GM12864 (cell line): Measurements from ENCODE around the gene ALPK3.

ENCODE experiments used
- DNase-seq: peaks from one replicate; pipeline ENCODE4 v3.0.0-alpha.2; 2011; ENCODE audit warnings: low read depth
- H3K4me3 ChIP-seq: 2 replicates; pipeline ENCODE4 v1.5.1; 2011; ENCODE audit warnings: mild to moderate bottlenecking, low read depth, low read length, control low read depth
- TF ChIP-seq, protein P1 (sequence below): IDR thresholded peaks from 2 replicates; pipeline ENCODE4 v1.5.1; 2011; ENCODE audit warnings: low read depth, mild to moderate bottlenecking, moderate library complexity, low read length, control low read depth, inconsistent platforms; ENCODE audit errors: missing control alignments

ALPK3 gene

DNA sequence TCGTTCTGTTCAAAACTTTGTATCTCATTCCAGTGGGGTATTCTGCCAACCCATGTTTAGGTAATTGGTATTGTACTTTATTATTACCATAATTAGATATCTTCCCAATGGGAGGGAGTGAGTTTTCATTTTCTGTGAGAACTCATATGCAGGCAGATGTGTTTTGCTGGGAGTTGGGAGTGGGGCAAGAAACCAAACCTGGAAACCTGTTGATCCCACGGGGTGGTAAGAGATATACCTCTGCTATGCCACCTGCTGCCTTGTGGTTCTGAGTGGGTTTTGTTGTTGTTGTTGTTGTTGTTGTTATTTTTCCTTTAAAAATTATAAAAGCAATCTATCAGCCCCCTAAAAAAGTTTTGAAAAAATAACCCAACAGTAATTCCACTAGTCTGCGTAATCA lies 36.7 kb upstream of the ALPK3 start:
- DNase-seq: no peak
- H3K4me3 ChIP-seq: no peak overlapping the region
- TF ChIP-seq, protein P1, sequence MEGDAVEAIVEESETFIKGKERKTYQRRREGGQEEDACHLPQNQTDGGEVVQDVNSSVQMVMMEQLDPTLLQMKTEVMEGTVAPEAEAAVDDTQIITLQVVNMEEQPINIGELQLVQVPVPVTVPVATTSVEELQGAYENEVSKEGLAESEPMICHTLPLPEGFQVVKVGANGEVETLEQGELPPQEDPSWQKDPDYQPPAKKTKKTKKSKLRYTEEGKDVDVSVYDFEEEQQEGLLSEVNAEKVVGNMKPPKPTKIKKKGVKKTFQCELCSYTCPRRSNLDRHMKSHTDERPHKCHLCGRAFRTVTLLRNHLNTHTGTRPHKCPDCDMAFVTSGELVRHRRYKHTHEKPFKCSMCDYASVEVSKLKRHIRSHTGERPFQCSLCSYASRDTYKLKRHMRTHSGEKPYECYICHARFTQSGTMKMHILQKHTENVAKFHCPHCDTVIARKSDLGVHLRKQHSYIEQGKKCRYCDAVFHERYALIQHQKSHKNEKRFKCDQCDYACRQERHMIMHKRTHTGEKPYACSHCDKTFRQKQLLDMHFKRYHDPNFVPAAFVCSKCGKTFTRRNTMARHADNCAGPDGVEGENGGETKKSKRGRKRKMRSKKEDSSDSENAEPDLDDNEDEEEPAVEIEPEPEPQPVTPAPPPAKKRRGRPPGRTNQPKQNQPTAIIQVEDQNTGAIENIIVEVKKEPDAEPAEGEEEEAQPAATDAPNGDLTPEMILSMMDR: no peak

DNA sequence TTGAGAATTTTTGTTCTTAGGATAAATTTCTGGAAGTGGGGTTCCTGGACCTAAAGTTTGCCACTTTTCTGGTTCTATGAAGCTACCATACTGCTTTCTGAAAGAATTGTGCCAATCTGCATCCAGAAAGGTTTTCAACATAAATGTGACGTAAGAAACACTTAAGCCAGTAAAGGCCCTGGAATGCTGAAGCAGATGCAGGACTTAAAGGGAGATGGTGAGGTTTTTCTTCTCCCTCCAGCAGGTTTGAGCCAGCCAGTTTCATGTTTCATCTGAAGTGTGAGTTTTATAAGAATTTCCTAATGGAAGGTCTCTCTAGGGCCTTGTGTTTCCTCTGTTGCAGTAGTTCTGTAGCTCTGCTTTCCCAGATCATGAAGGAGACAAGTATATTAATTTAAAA lies 35.7 kb upstream of the ALPK3 start:
- no peak overlapping the region for H3K4me3 ChIP-seq
- DNase-seq: no peak
- TF ChIP-seq, protein P1: no peak

DNA sequence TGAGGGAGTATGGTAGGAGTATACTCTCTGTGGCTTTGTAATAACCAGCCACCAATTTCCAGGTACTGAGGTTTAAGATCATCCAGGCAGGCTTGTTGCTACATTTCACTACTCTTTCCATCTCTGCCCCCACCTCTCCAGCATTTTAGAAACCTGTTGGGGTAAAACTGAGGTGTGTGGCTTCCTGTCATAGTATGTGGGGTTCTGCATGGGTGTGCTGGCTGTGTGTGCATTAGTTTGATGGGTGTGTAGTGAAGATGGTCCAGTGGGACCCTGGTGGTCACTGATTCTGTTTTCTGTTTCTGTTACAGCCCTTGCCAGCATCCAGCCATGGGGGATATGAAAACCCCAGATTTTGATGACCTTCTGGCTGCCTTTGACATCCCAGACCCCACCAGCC lies 34.8 kb upstream of the ALPK3 start:
- DNase-seq: no peak
- TF ChIP-seq, protein P1: no peak
- no peak overlapping the region for H3K4me3 ChIP-seq

DNA sequence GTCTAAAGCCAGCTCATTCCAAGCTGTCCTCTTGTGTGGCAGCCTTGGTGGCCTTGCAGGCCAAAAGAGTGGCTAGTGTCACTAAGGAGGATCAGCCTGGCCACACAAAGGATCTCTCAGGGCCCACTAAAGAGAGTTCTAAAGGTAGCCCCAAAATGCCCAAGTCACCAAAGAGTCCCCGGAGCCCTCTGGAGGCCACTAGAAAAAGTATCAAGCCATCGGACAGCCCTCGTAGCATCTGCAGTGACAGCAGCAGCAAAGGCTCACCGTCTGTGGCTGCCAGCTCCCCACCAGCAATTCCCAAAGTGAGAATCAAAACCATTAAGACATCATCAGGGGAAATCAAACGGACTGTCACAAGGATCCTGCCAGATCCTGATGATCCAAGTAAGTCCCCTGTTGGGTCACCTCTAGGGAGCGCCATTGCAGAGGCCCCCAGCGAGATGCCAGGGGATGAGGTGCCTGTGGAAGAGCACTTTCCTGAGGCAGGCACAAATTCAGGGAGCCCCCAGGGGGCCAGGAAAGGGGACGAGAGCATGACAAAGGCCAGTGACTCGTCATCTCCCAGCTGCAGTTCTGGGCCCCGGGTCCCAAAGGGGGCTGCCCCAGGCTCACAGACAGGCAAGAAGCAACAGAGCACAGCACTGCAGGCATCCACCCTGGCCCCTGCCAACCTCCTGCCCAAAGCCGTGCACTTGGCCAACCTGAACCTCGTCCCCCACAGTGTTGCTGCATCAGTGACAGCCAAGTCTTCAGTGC lies 33.5 kb upstream of the ALPK3 start:
- DNase-seq: no peak
- no peak overlapping the region for H3K4me3 ChIP-seq
- TF ChIP-seq, protein P1: peak; percentile 8

DNA sequence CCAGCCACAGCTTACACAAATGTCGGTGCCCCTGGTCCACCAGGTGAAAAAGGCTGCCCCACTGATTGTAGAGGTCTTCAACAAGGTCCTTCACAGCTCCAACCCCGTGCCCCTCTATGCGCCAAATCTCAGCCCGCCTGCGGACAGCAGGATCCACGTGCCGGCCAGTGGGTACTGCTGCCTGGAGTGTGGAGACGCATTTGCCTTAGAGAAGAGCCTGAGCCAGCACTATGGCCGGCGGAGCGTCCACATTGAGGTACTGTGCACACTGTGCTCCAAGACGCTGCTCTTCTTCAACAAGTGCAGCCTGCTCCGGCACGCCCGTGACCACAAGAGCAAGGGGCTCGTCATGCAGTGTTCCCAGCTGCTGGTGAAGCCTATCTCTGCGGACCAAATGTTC lies 32.9 kb upstream of the ALPK3 start:
- no peak for DNase-seq

DNA sequence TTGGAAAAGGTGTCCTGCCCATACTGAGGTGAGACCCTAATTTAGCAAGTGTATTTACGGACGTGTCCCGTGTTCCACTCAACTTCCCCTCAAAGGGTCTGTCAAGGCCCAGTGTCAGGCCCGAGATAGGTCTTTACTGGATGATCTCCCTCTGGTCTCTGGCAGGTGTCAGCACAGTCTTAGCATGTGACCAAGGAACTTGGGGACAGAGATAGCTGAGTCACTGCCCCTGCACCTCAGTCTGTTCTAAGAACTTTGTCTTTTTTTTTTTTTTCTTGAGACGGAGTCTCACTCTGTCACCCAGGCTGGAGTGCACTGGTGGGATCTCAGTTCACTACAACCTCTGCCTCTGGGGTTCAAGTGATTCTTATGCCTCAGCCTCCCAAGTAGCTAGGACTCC lies 32.1 kb upstream of the ALPK3 start:
- no peak overlapping the region for H3K4me3 ChIP-seq
- TF ChIP-seq, protein P1: no peak
- no peak for DNase-seq

More for the DNA sequence above, 32.9 kb upstream of the ALPK3 start:
- no peak overlapping the region for H3K4me3 ChIP-seq
- TF ChIP-seq, protein P1: no peak

DNA sequence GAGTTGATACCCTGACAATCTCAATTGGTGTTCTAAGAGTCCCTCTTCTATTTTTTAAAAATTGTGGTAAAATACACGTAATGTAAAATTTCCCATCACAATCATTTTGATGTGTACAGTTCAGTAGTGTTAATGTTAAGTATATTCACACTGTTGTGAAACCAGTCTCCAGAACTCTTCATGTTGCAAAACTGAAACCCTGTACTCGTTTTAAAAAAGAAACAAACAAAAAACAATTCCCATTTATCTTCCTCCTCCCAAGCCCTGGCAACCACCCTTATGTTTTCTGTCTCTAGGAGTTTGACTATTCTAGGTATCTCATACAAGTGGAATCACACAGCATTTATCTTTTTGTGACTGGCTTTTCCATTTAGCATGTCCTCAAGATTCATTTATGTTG lies 28.7 kb upstream of the ALPK3 start:
- no peak overlapping the region for H3K4me3 ChIP-seq
- DNase-seq: no peak
- TF ChIP-seq, protein P1: no peak
